HPDE6-E6E7 (cell line): ENCODE results near the gene C6orf141.

Experiments
- DNase-seq: peaks from one replicate; pipeline ENCODE4 v3.0.0; 2011; ENCODE audit warnings: missing footprints; ENCODE audit errors: extremely low spot score

Gene C6orf141

DNA sequence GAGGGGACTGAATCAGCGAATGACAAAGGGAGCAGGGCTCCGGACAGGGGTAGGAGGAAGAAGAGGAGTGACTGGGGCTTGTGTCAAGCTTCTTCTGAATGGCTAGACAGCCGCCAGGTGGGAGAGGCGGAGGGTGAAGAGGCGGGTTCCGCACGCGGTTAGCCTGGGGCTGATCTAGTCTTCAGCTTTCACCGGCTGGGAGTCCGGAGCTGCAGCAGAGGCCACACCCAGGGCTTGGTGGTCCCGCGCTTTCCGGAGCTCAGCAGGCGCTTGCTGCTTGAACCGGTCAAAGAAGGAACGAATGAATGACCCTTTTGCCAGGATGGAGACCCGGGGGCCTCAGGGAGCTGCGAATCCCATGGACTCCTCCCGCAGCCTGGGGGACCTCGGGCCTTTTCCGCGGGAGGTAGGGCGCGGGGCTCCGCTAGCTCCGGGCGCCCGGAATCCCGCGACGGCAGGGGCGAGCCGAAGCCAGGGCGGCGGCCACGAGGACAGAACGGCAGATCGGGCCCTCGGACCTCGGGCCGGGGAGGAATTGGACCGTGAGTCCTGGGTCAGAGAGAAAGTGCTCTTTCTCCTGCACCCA, at the start of gene C6orf141:
TSS of gene C6orf141 (plus strand) at position 177 of the 586 bp plus-strand sequence. CDS start at position 302, 125 bp downstream.
- DNase-seq: peak; percentile 66

- DNase-seq: no peak
These were observed 45.8 kb upstream of the C6orf141 start for GRCh38 chr6:49504666-49505065.

GRCh38 chr6:49506569-49507111, 43.8 kb upstream of the C6orf141 start:
- no peak for DNase-seq

DNA sequence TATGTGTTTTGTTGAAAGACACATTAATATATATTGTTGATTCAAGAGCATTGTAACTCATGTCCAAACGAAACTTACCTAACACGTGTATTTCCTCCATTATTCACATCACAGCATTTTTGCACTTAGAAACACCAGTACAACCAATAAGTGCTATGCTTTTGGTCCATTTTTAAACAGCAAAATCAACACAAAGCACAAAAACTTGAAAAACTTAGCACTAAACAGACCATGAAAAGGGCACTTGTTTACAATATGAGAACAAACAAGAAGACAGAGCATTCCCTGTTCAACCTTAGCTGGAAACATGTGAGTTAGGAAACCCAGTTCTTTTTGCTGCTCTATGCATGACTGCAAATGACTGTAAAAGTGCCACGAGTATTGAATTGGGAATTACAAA, 41.1 kb upstream of the C6orf141 start:
- DNase-seq: no peak

- DNase-seq: no peak
These were observed 37.1 kb upstream of the C6orf141 start for GRCh38 chr6:49513153-49513989.

GRCh38 chr6:49514571-49515484, 35.6 kb upstream of the C6orf141 start:
- no peak for DNase-seq

DNA sequence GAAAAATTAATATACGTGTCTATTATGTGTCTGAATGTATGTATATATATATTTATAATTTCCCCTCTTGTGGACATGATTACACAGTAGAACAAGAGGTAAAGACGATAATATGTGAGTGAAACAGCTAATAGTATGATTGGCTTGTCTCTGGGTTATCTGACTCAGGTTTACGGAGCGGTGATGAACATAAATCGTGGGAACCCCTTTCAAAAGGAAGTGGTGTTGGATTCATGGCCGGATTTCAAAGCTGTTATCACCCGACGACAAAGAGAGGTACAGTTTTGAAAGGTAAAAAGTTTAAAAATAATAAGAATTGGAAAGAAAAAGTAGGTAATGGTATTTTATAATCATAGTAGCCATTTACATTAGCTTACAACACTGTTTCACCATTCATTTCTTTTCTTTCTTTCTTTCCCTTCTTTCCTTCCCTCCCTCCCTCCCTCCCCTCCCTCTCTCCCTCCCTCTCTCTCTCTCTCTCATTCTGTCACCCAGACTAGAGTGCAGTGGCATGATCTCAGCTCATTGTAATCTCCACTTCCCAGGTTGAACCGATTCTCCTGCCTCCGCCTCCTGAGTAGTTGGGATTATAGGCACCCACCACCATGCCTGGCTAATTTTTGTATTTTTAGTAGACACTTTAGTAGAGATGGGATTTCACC, 34.9 kb upstream of the C6orf141 start:
- DNase-seq: no peak

DNA sequence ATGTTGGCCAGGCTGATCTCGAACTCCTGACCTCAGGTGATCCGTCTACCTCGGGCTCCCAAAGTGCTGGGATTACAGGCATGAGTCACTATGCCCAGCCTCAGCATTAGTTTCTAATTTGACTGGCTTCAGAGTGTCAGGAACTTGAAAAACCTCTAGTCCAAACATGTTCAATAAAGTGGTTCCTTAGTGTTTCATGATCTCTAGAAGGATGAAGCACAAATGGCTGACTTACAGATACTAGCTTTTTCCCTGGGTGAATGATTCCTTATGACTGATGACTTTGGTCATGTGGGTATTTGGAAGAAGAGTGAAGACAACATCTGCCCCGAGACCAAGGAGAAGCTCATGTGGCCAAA, 34.3 kb upstream of the C6orf141 start:
- no peak for DNase-seq

DNA sequence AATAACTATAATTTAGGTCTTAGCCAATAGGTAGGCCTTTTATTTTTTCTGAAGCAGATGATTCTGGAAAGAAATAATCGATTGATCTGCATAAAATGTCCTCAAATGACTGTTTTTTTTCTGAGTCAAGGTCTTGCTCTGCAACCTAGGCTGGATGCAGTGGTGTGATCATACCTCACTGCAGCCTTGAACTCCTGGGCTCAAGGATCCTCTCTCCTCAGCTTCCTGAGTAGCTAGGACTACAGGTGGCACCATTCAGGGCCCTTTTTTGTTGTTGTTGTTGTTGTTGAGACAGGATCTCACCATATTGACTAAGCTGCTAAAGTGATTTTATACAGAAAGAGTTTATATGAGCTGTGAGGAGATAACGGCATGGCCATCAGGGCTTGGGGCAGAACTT, 32.5 kb upstream of the C6orf141 start:
- no peak for DNase-seq

GRCh38 chr6:49519660-49520059, 30.8 kb upstream of the C6orf141 start:
- DNase-seq: no peak

DNA sequence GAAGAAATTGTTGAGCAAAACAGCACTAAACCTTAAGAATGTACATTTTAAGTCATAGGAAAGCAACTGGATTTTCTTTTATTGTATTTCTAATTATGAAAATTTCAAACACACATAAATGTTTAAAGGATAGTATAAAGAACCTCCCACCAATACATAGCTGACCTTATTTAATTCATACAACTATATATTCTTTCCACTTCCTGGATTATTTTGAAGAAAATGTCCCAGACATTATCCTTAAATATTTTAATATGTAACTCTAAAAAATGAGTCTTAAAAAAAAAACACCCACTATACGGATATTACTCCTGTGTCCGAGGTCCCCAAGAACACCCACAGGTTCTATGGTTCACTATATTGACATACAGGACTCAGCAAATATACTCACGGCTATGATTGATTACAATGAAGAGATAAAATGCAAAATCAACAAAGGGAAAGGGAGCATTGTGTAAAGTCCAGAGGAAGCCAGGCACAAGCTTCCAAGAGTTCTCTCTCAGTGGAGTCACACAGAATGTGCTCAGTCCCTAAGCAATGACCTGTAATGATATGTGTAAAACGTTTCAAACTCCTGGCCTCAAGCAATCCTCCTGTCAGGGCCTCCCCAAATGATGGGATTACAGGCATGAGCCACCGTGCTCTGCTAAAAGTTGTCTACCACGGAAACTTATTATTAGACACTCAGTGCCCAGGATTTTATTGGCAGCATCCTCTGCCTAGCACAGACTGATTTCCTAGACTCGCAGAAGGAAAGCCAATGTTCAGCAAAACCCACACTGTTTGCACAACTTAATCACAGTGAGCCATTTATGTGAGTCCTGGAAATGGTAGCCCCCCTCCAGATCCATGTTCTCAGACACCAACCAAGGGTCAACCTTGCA, 27.5 kb upstream of the C6orf141 start:
- no peak for DNase-seq

DNA sequence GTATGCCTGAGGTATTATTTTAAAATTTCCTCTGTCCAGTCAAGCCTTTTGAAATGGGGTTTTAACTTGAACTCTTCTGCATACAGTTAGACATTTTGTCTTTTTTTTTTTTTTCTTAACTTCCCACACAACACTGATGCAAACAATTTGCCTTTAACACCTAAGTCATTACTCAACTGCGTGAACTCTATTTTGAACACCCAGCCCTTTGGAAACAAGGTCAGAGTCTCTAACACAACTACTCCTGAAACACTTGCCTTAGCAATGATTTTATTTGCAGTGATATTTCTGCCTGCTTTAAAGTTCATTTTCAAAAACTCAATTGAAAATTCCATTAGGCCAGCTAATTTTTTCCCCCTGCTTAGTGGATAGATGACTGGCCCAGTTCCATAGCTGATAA, 26.6 kb upstream of the C6orf141 start:
- no peak for DNase-seq

DNA sequence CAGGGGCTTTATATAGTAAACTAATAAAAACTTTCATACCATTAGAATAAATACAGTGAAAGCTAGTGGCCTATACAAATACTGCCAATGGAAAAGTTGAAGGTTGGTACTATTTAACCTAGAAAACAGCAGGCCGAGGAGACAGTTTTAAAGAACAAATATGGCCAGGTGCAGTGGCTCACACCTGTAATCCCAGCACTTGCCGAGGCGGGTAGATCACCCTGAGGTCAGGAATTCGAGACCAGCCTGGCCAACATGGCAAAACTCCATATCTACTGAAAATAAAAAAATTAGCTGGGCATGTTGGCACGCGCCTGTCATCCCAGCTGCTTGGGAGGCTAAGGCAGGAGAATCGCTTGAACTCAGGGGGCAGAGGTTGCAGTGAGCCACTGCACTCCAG, 25.9 kb upstream of the C6orf141 start:
- no peak for DNase-seq

GRCh38 chr6:49526598-49526997, 23.9 kb upstream of the C6orf141 start:
- no peak for DNase-seq

GRCh38 chr6:49527320-49527719, 23.1 kb upstream of the C6orf141 start:
- no peak for DNase-seq

GRCh38 chr6:49528571-49528970, 21.9 kb upstream of the C6orf141 start:
- no peak for DNase-seq

DNA sequence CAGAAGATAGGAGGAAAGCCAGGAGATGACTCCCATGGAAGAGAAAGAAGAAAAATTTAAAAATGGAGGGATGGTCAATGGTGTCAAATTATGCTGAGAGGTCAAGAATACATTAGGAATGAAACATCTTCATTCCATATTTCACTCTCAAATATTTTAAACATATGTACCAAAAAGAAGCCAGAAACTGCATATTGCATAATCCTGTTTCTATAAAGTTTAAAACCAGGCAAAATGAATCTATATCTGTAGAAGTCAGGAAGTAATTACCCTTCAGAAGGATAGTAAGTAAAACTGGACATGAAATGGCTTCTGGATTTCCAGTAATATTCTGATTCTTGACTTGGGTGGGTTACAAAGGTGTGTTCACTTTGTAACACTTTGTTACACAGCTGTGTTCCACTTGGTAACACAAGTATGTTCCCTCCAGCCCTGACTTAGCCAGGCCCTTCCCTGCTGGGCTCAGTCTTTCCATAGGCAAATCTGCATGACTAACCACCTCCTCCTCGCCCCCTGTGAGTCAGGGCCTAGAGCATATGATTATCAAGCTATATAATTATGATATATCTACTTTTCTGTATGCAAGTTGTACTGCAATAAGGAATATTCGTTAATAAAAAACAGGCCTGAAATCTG, 20.2 kb upstream of the C6orf141 start:
- DNase-seq: no peak

DNA sequence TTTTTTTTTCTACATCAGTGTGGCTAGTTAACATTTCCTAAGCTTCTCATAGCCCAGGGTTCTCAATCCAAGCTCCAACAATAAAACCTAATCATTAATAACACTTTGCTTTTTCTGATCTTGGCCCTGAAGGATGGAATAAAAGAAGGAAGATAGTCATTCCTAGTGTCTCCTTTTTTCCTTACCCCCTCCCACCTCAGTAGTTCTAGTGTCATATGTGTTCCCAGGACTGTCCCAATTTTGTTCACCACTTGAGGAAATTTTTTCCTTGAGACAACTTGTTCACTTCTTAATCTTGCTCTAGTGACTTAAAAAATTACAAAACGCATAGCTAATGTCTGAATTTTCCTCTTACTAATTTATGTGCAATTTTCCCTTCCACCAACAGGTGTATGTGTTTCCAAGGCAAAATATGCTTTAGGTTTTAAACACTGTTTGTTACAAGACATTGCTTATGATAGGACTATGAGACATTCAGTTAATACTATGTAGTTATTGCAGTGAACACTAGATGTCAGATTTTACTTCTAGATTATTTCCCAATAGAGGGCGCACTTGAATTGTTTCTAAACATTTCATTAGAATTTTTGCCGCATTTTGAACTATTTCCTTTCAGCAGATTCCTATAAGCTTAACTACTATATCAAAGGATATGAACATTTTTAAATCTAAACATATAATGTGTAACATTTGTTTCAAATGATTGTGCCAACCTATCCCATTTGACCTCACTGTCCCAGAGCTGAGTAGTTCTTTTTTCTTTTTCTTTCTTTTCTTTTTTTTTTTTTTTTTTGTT, 18.5 kb upstream of the C6orf141 start:
- peak; percentile 37 for DNase-seq

GRCh38 chr6:49535795-49536194, 14.7 kb upstream of the C6orf141 start:
- no peak for DNase-seq
